GM19023 (cell line): ENCODE measurements around the gene PDE6H.

ENCODE experiments used
- ATAC-seq: cut with Tn5 transposase; IDR thresholded peaks from one replicate; pipeline ENCODE4 v1.9.1; 2021; ENCODE audit warnings: mild to moderate bottlenecking, moderate library complexity; ENCODE audit not compliant: unreplicated experiment

The PDE6H gene

DNA sequence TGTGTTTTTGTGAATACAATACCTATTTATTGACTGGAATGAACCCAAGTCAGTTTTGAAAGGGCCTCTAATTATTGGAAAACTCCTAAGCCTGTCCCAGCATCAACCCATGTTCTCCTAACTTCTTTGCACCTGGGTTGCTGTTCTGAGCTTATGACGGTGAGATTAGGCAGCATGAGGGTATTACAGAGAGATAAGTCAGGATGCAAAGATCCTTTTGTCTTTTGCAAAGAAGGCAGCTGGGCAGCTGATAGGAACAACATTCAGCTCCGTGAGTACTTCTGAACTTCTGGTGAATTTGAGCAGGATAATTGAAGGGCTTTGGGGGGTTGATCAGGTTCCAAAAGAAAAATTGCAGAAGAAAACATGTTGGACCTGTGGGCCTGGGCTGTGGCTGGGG lies at the start of gene PDE6H:
TSS of gene PDE6H (plus strand) at position 227 of the 400 bp plus-strand sequence. CDS start 4,971 bp downstream, outside the sequence.
- no peak for ATAC-seq

DNA sequence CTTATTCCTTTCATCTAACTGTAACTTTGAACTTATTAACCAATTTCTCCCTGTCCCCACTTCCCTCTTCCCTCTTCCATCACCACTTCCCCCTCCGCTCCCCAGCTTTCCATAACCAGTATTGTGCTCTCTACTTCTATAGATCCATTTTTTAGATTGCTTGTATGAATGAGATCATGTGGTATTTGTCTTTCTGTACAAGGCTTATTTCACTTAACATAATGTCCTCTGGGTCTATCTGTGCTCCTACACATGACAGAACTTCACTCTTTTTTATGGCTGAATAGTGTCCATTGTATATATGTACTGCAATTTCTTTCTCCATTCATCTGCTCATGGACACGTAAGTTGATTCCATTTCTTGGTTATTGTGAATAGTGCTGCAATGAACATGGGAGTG lies 48.9 kb upstream of the PDE6H start:
- no peak for ATAC-seq

DNA sequence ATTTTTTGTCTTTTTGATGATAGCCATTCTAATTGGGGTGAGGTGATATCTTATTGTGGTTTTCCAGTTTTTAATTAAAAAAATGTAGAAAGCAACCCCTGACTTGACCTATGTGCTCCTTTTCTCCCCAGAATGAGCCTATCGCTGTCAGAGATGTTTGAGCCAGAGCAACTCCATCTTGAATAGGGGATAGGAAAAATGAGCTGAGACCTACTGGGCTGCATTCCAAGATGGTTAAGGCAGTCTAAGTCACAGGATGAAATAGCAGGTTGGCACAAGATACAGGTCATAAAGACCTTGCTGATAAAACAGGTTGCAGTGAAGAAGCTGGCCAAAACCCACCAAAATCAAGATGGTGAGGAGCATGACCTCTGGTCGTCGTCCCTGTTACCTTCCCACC lies 48.3 kb upstream of the PDE6H start:
- no peak for ATAC-seq

DNA sequence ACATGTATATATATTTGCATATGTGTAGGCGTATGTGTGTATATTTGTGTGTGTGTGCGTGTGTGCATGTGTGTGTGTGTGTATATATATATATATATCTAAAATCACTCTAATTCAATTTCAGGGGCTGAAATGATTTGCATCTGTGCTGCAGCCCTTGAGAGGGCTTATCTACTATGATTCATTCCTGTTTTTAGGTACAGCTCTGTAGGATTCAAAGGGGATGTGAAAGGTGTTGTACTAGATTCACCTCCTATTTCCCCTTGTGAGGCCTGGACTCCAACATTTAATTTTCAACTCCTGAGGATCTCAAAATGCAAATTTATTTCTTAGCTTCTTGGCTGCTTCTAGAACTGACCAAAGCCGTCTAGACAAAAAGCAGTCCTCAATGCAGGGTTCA lies 45.6 kb upstream of the PDE6H start:
- ATAC-seq: no peak

DNA sequence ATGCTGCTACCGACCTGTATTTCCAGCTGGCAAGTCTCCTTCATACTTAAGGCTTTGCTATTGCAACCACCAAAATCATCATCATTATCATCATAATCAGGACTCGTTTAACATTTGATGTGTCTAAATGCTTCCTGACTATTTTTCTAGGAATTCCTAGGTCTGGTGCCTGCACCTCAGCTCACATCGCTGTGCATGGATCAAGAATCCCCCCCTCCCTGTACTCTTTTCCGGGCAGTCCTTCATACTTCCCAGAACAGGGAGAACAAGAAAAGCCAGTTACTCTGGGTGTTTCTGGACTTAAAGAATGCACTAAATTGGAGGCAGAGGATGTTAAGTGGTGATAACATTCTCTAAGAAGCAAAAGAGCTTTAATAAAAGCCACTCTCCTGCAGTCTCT lies 43.9 kb upstream of the PDE6H start:
- ATAC-seq: no peak

DNA sequence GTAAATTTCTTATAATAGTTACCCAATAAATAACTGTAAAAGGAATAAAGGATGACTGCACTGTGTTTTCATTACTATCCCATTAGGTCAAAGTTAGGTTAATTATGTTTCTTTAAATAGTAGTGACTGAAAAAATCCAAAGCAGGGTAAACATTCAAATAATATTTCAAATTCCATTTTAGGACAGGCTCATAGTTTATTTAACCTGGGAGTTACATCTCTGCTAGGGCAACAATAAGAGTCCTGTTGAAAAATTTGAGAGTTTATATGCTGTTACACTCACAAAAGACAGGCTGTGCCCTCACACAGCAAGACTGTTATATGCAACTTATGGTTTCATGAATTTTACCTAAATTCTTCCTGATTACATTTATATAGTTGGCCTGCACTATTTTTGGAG lies 42.5 kb upstream of the PDE6H start:
- ATAC-seq: no peak

DNA sequence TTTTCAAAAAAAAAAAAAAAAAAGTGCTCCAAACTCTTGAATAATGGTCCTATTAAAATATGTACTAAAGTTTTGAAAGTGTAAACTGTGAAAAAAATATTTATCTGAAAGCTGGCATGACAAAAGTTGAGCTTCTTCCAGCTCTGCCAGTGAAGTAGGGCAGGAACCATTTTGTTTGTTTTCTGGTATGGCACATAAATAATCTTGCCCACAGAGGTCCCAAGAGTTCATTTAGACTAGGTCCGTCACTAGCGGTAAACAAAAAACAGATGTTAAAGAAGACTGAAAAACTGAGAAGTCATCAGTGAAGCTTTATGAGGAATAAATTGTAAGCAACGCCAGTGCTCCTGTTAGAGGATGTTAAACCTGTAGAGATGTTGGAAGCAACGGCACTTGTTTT lies 41.5 kb upstream of the PDE6H start:
- no peak for ATAC-seq

DNA sequence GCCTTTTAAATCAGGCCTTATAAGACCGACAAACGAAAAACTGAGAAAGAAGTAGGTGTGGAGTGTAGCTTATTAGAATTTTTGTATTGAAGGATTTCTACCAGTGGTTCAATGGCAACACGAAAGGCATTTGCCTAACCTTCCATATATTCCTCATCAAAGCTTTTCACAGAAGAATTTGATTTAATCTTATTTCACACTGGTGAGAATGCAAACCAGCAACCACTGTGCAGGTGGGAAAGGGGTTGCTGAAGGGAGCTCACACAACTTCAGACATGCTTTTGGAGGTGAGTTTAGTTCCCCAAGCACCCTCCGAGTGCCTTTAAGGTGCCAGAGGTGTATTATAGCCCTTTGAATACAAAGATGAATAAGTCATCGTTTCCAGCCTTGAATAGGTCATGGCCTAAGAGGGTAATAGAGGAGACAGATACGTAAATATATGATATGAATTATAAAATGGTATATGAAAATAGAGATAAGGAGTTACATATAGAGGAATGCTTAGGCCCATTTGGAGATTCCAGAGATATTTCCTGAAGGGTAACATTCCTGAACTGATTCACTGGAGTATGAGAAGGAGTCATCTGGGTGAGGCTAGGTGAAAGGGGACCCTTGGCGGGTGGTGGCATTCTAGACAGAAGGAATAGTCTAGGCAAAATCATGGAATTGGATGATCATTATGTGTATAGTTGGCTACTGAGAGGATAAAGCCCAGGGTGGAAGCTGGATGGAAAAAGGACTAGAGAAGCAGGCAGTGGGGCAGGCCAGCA lies 40.9 kb upstream of the PDE6H start:
- no peak for ATAC-seq

DNA sequence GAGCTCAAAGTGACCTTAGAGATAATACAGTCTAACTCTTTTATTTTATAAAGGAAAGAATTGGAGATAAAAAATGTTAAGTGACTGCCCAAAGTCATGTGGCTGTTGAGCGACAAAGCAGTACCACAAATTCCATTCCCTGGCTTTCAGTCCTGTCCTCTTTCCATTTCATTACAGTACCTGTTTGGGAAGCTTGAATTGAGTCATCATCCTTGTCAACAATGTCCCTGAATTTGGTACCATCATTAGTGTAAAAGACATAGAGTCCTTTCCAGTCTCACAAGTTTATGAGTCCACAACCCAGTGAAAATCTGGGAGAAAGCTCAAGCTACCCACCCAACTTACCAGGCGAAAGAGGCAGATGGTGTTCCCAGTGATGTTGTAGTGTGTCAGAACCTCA lies 38.3 kb upstream of the PDE6H start:
- no peak for ATAC-seq

DNA sequence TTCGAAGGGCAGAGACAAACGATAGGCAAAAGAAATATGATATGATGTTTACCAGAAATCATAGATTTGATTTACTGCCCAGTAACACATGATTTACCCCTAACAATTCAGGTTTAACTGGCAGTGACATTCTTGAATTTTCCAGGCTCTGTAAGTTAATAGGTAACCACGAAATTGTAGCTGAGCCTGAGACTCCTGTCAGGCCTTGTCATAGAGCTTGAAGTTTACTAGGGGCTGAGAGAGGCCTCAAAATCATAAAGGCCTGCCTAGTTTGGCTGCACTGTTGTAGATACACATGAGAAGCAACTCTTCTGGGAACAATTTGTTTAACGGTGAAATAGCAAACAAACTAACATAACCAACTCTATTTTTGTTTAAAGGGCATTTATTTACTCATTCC lies 37.8 kb upstream of the PDE6H start:
- no peak for ATAC-seq

DNA sequence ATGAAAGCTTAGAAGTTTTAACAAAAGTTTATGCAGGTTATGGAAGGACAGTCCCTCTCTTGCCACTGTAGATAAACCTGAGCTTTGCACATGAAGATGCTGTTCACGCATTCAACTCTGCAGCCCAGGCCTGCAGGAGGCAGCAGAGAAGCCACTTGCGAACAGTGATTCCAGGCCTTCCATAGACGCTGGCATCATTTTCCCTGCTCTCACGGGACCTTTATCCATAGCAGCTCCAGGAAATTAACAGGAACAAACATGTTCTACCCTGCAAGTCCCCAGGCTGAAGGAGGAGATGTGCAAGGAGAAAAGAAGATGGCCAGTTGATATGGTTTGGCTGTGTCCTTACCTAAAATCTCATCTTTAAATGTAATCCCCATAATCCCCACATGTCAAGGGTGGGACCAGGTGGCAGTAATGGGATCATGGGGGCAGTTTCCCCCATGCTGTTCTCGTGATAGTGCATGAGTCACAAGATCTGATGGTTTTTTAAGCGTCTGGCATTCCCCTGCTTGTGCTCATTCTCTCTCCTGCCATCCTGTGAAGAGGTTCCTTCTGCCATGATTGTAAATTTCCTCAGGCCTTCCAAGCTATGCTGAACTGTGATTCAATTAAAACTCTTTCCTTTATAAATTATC lies 36.5 kb upstream of the PDE6H start:
- no peak for ATAC-seq

DNA sequence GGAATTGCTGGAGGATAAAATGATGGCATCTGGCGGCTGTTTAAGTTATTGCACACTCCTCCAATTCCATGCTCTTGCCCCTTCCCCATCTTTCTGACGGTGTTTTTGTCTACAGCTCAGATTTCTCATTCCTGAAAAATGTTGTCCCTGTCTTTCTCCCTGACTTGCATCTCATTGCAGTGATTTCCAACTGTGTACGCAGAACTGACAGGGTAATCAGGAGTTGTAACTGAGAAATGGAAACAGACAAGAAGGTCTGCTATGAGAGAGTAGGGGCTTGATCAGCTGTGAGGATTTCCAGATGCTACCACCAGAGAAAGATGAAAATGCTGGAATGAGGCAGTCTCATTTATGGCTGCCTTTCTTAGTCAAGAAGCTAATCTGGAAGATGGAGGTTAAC lies 35.8 kb upstream of the PDE6H start:
- ATAC-seq: no peak

DNA sequence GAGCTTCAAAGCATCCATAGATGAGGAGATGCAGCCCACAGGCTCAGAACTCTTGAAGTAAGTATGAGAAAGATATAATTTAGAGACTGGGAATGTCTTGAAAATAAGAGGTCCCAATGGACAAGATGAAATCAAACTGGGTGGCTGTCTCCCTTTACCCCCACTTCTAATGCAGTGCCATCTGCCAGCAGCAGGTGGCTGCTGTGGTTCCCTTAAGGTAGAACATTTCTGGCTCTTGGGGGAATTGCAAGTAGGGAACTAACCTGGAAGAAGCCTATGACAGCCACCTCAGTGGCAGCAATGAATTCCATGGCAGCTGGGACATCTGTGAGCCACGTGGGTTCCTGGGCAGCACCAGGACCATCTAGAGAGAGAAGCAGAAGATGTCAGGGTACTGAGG lies 35.2 kb upstream of the PDE6H start:
- no peak for ATAC-seq

DNA sequence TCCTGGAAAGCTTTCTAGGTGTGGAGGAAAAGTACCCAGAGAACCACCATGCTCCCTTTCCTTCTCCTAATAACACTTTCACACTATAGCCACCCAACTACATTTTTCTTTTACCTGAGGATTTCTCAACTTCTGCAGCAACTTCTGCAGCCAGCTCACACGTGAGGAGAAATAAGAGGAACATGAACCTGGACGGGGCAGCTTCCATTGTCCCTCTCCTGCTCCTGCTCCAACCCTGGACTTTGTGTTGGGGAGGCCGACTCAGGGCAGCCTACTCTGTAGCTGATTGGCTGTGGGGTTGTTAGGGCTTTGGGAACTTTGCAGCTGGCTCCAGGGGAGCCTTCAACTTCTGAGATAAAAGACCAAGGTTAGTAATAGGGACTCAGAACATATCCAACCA lies 34.5 kb upstream of the PDE6H start, which contains the start of gene ERP27:
TSS of gene ERP27 (minus strand) at position 237 of the 400 bp plus-strand sequence. CDS start at position 208, 29 bp downstream.
- no peak for ATAC-seq

DNA sequence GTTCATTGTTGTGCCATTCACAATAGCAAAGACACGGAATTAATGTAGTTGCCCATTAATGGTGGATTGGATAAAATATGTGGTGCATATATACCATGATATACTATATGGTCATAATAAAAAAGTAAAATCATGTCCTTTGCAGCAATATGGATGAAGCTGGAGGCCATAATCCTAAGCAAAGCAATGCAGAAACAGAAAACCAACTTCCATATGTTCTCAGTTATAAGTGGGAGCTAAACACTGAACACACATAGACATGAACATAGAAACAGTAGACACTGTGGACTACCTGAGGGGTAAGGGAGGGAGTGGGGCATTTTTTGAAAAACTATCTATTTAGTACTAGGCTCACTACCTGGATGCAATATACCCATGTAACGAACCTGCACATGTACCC lies 31.5 kb upstream of the PDE6H start:
- ATAC-seq: no peak

DNA sequence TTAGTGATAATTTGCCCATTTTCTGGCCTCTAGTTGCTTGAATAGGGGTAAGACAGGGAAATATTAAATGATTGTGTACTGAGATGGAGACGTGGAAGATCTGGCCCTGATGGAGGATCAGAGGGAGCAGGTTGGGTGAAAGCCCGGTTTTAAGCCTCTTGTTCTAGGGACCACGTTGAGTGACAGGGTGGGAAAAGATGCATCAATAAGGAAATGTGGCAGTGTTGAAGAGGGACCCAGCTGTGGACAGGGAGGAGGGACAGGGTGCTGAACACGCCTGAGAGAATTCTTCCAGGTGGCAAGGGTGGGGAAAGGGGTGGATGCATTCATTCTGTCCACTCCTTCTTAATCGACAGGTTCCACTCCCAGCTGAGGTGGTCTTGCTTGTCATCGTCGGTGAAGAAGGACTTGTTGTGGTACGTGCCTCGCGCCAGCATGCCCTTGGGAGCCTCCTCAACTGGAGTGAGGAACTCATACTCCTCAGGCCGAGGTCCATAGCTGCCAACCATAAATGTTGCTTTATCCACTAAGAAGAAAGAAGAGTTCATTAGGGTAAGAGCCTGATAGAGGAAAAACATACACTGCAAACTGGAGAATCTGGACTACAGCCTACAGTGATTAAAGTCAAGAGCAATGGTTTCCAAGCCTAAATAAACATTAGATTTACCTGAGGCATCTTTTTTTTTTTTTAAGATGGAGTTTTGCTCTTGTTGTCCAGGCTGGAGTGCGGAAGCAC lies 30.5 kb upstream of the PDE6H start:
- no peak for ATAC-seq

DNA sequence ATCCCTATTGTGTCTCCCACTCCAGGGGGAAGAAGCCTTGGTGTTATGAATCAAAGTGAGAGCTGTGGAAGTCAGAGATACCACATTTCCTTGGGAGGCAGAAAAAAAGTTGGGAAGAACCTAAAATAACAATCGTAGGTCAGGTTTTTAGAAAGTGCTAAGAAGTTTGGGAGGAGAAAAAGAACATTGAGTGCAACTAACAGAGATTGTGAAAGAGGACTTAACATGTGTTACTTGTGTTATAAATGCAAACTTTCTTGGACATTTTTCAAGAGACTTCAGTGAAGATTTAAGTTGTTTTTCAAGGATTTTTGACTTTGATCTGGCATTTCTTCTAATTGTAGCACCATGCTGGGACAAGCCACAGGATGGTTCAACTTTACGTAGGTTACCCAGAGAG lies 26.7 kb upstream of the PDE6H start:
- ATAC-seq: no peak

DNA sequence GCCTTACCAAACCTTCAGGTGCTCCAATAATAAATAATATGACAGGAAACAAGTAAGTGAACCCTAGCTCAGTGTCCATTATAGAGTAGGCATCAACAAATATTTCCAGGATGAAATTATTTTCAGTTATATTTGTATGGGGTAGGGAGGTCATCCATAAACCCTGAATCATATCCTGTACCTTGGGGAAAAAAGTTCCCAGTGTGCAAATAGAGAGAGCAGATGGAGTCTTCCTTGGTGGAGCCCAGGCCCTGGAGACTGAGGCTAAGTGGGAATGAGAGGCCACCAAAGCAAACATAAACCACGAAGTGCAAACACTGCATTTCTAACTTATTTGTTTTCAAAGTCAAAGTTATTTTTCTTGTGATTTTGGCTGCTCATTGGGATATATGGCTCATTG lies 26.0 kb upstream of the PDE6H start:
- no peak for ATAC-seq

DNA sequence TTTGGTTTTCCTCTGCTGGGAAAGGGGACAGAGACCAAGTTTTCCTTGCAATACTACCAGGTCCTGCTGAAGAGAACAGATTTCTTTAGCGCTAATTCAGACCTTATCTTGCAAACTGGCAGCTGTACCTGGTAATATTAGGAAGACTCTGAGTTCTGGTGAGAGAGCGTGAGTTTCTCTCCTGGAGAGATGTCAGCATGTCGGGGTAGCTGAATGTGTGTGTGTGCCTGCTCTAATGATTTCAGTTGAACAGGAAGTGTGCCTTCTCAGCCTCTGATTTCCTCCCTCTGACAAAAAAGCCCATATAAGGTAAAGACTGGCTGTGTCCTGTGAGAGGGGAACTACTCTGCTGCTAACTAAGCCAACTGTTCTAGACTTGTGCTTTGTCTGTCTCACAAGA lies 24.2 kb upstream of the PDE6H start:
- ATAC-seq: peak; percentile 94

DNA sequence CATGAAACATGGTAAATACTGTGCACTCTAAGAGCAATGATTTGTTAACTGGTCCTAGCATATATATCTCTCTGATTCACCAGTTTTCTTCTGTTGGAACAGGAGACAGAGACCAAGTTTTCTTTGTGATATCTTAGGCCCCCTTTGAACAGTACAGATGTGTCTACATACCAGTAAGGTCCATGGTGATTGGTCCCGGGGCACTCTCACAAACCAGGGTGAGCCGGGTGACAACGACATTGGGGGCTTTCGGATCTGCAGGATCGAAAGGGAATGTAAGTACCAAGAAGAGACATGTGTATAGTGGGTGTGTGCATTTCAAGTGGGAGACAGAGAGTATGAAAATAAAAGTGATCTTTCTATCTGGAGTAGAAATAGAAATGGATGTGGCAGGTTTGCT lies 23.2 kb upstream of the PDE6H start:
- ATAC-seq: no peak

DNA sequence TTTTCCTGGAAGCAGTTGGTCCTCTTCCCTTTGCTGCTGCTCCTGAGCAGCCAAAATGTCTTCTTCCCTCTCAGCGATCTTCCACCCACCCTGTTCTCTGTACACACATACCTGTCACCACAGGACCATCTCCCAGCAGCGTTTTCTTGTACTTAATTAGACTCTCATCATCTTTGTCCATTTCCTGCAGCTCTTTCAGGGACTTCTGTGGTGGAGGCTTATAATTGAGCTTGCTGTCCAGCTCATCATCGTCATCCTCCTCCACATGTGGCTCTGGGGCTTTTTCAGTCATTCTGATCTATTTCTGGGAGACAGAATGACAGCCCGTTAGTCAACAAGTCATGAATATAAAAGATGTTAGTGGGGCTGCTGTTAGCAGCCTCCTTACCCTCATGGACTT lies 22.4 kb upstream of the PDE6H start:
- ATAC-seq: no peak
